HG03139 (cell line): ENCODE results near the gene CAPN12.
"Not testable (repeated sequence)": the region's sequence is repeated elsewhere in the genome, so short reads cannot be mapped to it uniquely, and the experiment has no call there.

Experiments used
- ATAC-seq: cut with Tn5 transposase; IDR thresholded peaks from one replicate; pipeline ENCODE4 v1.9.1; 2021; ENCODE audit not compliant: unreplicated experiment

Gene CAPN12

GRCh38 chr19:38744298-38744681, at the start of gene CAPN12:
Gene CAPN12, minus strand, starts transcription at chr19:38744474. Its CDS starts 309 bp downstream, at chr19:38744165.
- no peak for ATAC-seq

GRCh38 chr19:38793671-38794070, 49.4 kb upstream of the CAPN12 start:
- no peak for ATAC-seq

- ATAC-seq, result no peak
These were observed 48.9 kb upstream of the CAPN12 start for GRCh38 chr19:38793177-38793576.

GRCh38 chr19:38792250-38793111, 48.2 kb upstream of the CAPN12 start:
- no peak for ATAC-seq

GRCh38 chr19:38791451-38792064, 47.3 kb upstream of the CAPN12 start:
- ATAC-seq, result not testable (repeated sequence)

- not testable (repeated sequence) for ATAC-seq
These were observed 46.5 kb upstream of the CAPN12 start for GRCh38 chr19:38790507-38791403.

- no peak for ATAC-seq
These were observed 44.4 kb upstream of the CAPN12 start, which contains the start of gene LGALS7B for GRCh38 chr19:38788478-38789243. Gene LGALS7B, plus strand, starts transcription at chr19:38789200. Its CDS starts 27 bp downstream, at chr19:38789227.

GRCh38 chr19:38786572-38787265, 42.4 kb upstream of the CAPN12 start:
- ATAC-seq, result no peak

- not testable (repeated sequence) for ATAC-seq
These were observed 41.8 kb upstream of the CAPN12 start for GRCh38 chr19:38786061-38786460.

- no peak for ATAC-seq
These were observed 41.0 kb upstream of the CAPN12 start for GRCh38 chr19:38785187-38785699.

- no peak for ATAC-seq
These were observed 40.0 kb upstream of the CAPN12 start for GRCh38 chr19:38784224-38784623.

- not testable (repeated sequence) for ATAC-seq
These were observed 37.9 kb upstream of the CAPN12 start for GRCh38 chr19:38782212-38782611.

GRCh38 chr19:38781058-38781457, 36.8 kb upstream of the CAPN12 start:
- ATAC-seq, result no peak

GRCh38 chr19:38780443-38780842, 36.2 kb upstream of the CAPN12 start:
- ATAC-seq, result no peak

- no peak for ATAC-seq
These were observed 34.5 kb upstream of the CAPN12 start for GRCh38 chr19:38778733-38779132.

- ATAC-seq, result no peak
These were observed 30.1 kb upstream of the CAPN12 start for GRCh38 chr19:38774181-38774950.

GRCh38 chr19:38773469-38774177, 29.3 kb upstream of the CAPN12 start, which contains the start of gene LGALS7:
Gene LGALS7, minus strand, starts transcription at chr19:38773517. Its CDS starts 25 bp downstream, at chr19:38773492.
- no peak for ATAC-seq

- ATAC-seq, result not testable (repeated sequence)
These were observed 27.3 kb upstream of the CAPN12 start for GRCh38 chr19:38771569-38771968.
